Neural progenitor cell (in vitro differentiated cells): ENCODE measurements around the gene ANGPTL2. TPM values are rescaled to one million over a fixed set of nuclear protein-coding genes. Genes with fewer than 3 reads are reported as not detected.

Experiments
- DNase-seq: peaks from one replicate; pipeline ENCODE4 v3.0.0-alpha.2; 2016; ENCODE audit warnings: low spot score
- H2AFZ ChIP-seq: fragments of 200-600 bp; sonication (generic); replicated peaks from 2 replicates; pipeline ENCODE4 v1.6.1; 2016; ENCODE audit warnings: antibody characterized with exemption
- H3F3A ChIP-seq: fragments of 200-600 bp; sonication (generic); 2 replicates; pipeline ENCODE4 v1.6.1; 2016; ENCODE audit warnings: antibody characterized with exemption, low read depth
- H3K27ac ChIP-seq: fragments of 200-600 bp; sonication (generic); 2 replicates; pipeline ENCODE4 v1.5.1; 2016; ENCODE audit warnings: mild to moderate bottlenecking
- H3K27me3 ChIP-seq: fragments of 200-600 bp; sonication (generic); 2 replicates; pipeline ENCODE4 v1.6.1; 2016; ENCODE audit warnings: mild to moderate bottlenecking, moderate library complexity
- H3K36me3 ChIP-seq: fragments of 200-600 bp; sonication (generic); 2 replicates; pipeline ENCODE4 v1.5.1; 2016
- H3K4me1 ChIP-seq: fragments of 200-600 bp; sonication (generic); 2 replicates; pipeline ENCODE4 v1.6.1; 2016; ENCODE audit warnings: mixed run types
- H3K4me2 ChIP-seq: fragments of 200-600 bp; sonication (generic); 2 replicates; pipeline ENCODE4 v1.6.1; 2016
- H3K4me3 ChIP-seq: fragments of 200-600 bp; sonication (generic); 2 replicates; pipeline ENCODE4 v1.5.1; 2016
- H3K79me2 ChIP-seq: fragments of 200-600 bp; sonication (generic); 2 replicates; pipeline ENCODE4 v1.6.1; 2016; ENCODE audit warnings: low read depth
- H3K9ac ChIP-seq: fragments of 200-600 bp; sonication (generic); 2 replicates; pipeline ENCODE4 v1.6.1; 2016
- H3K9me3 ChIP-seq: fragments of 200-600 bp; sonication (generic); 2 replicates; pipeline ENCODE4 v1.5.1; 2016; ENCODE audit warnings: low read depth
- H4K20me1 ChIP-seq: fragments of 200-600 bp; sonication (generic); 2 replicates; pipeline ENCODE4 v1.6.1; 2016; ENCODE audit warnings: low read depth
- H3K27ac Mint-ChIP-seq: 3 replicates; pipeline ENCODE4 v1.8.0; 2021; ENCODE audit warnings: mixed read lengths
- H3K27me3 Mint-ChIP-seq: 2 replicates; pipeline ENCODE4 v1.8.0; 2022; ENCODE audit warnings: low read depth, mild to moderate bottlenecking, inconsistent platforms, moderate library complexity, mixed read lengths; ENCODE audit not compliant: insufficient read depth
- H3K36me3 Mint-ChIP-seq: 3 replicates; pipeline ENCODE4 v1.8.0; 2021; ENCODE audit warnings: mixed read lengths
- H3K4me1 Mint-ChIP-seq: 3 replicates; pipeline ENCODE4 v1.8.0; 2021; ENCODE audit warnings: mixed read lengths
- H3K4me3 Mint-ChIP-seq: 3 replicates; pipeline ENCODE4 v1.8.0; 2021; ENCODE audit warnings: mild to moderate bottlenecking, moderate library complexity, mixed read lengths
- H3K9me3 Mint-ChIP-seq: 3 replicates; pipeline ENCODE4 v1.8.0; 2020; ENCODE audit warnings: mixed read lengths
- EZH2 ChIP-seq: fragments of 200-600 bp; sonication (generic); IDR thresholded peaks from 2 replicates; pipeline ENCODE4 v1.6.1; 2017; ENCODE audit warnings: antibody characterized with exemption, mild to moderate bottlenecking, moderate library complexity
- EZH2phosphoT487 ChIP-seq: fragments of 200-600 bp; sonication (generic); IDR thresholded peaks from 2 replicates; pipeline ENCODE4 v1.6.1; 2017; ENCODE audit warnings: antibody characterized with exemption
- total RNA-seq: library from RNA; depleted of rRNA; stranded (reverse); fragments of >200 nt; gene quantifications from 2 replicates; pipeline ENCODE4 v1.2.3, GENCODE V29; 2015; ENCODE audit warnings: low replicate concordance
- TF ChIP-seq, protein P1 (sequence below): fragments of 200-600 bp; sonication (generic); IDR thresholded peaks from 2 replicates; pipeline ENCODE4 v1.5.1; 2017; ENCODE audit warnings: antibody characterized with exemption, mild to moderate bottlenecking

Gene ANGPTL2
- total RNA-seq, 1 donor from 2014 or later: 7.6 TPM

- no peaks in the 10 kb centered on the region for H3K9me3 Mint-ChIP-seq
- TF ChIP-seq, protein P1, sequence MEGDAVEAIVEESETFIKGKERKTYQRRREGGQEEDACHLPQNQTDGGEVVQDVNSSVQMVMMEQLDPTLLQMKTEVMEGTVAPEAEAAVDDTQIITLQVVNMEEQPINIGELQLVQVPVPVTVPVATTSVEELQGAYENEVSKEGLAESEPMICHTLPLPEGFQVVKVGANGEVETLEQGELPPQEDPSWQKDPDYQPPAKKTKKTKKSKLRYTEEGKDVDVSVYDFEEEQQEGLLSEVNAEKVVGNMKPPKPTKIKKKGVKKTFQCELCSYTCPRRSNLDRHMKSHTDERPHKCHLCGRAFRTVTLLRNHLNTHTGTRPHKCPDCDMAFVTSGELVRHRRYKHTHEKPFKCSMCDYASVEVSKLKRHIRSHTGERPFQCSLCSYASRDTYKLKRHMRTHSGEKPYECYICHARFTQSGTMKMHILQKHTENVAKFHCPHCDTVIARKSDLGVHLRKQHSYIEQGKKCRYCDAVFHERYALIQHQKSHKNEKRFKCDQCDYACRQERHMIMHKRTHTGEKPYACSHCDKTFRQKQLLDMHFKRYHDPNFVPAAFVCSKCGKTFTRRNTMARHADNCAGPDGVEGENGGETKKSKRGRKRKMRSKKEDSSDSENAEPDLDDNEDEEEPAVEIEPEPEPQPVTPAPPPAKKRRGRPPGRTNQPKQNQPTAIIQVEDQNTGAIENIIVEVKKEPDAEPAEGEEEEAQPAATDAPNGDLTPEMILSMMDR: no peak
- no peak for TF ChIP-seq EZH2phosphoT487
- no peak for TF ChIP-seq EZH2
- H3K36me3 Mint-ChIP-seq: peaks cover 4% of the 10 kb centered on the region
- H3K27ac ChIP-seq: no peak overlapping the region
- no peak overlapping the region for H3K4me3 Mint-ChIP-seq
- H3F3A ChIP-seq: peaks cover 21% of the 10 kb centered on the region
- no peaks in the 10 kb centered on the region for H3K9me3 ChIP-seq
- H3K4me2 ChIP-seq: no peak overlapping the region
- no peak overlapping the region for H3K27ac Mint-ChIP-seq
- H3K4me3 ChIP-seq: no peak overlapping the region
- peaks cover 39% of the 10 kb centered on the region for H3K4me1 Mint-ChIP-seq
- H3K4me1 ChIP-seq: peaks cover 19% of the 10 kb centered on the region
- H3K79me2 ChIP-seq: peaks cover 28% of the 10 kb centered on the region
- no peak overlapping the region for H3K9ac ChIP-seq
- no peaks in the 10 kb centered on the region for H3K36me3 ChIP-seq
- peaks cover 26% of the 10 kb centered on the region for H4K20me1 ChIP-seq
- H2AFZ ChIP-seq: no peak overlapping the region
- peaks cover 2% of the 10 kb centered on the region for H3K27me3 Mint-ChIP-seq
- no peaks in the 10 kb centered on the region for H3K27me3 ChIP-seq
- DNase-seq: no peak
Observed at GRCh38 chr9:127117801-127118200, 4.6 kb downstream of the ANGPTL2 start.

- Histone ChIP-seq H3K36me3 (no peaks in the 10 kb centered on the region), H3K9me3 (no peaks in the 10 kb centered on the region), H3K9ac (no peak overlapping the region), H3K4me3 (no peak overlapping the region), H3K27ac (no peak overlapping the region), H3K4me2 (no peak overlapping the region), H4K20me1 (peaks cover 26% of the 10 kb centered on the region), H2AFZ (no peak overlapping the region), H3K27me3 (no peaks in the 10 kb centered on the region), H3K4me1 (peaks cover 25% of the 10 kb centered on the region), H3K79me2 (peaks cover 28% of the 10 kb centered on the region), H3F3A (peaks cover 16% of the 10 kb centered on the region)
- no peak for TF ChIP-seq EZH2phosphoT487
- TF ChIP-seq, protein P1: no peak
- TF ChIP-seq EZH2: no peak
- Mint-ChIP-seq H3K36me3 (peaks cover 4% of the 10 kb centered on the region), H3K27me3 (peaks cover 2% of the 10 kb centered on the region), H3K4me3 (no peak overlapping the region), H3K4me1 (peaks cover 36% of the 10 kb centered on the region), H3K27ac (peak overlapping the region; percentile 85), H3K9me3 (no peaks in the 10 kb centered on the region)
- DNase-seq: no peak
Observed at GRCh38 chr9:127116957-127117356, 5.5 kb downstream of the ANGPTL2 start.

DNA sequence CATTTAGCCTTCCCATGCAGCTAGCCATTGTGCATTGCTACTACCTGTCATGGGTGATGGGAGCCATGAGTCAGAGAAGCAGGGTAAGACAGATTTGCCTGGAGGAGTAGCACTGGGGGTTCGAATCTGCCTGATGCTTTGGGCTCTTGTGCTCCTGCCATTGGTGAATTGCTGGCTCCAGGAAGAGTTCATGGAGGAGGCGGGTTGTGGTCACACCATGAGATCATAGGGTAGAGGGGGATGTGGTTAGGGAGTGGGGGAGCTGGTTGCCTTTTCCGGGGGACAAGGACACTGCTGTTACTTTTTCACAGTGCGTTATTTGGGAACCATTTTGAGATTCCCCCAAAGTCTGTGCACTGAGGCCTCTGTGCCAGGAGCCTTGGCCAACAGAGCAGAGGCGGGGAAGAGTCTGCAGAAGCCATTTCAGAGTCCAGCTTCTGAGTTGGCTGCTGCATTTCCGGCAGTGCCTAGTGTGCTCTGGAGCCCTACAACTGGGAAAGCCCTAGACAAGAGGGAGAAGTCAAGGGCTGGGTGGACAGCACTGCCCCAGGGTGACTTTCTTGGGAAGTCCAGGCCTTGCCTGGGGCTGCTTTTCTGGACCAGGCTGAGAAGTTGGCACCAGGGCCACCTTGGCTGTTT is 6.2 kb downstream of the ANGPTL2 start:
- H3K9me3 ChIP-seq: no peaks in the 10 kb centered on the region

More for the DNA sequence above, 6.2 kb downstream of the ANGPTL2 start:
- Histone ChIP-seq H3F3A (peaks cover 14% of the 10 kb centered on the region), H3K4me1 (peaks cover 25% of the 10 kb centered on the region), H3K36me3 (no peaks in the 10 kb centered on the region), H3K9ac (no peak overlapping the region), H3K79me2 (peaks cover 24% of the 10 kb centered on the region), H4K20me1 (peaks cover 24% of the 10 kb centered on the region), H3K27ac (no peak overlapping the region), H3K27me3 (no peaks in the 10 kb centered on the region), H2AFZ (no peak overlapping the region), H3K4me2 (no peak overlapping the region), H3K4me3 (no peak overlapping the region)
- no peaks in the 10 kb centered on the region for H3K27me3 Mint-ChIP-seq
- H3K4me1 Mint-ChIP-seq: peaks cover 28% of the 10 kb centered on the region
- DNase-seq: no peak
- H3K9me3 Mint-ChIP-seq: no peaks in the 10 kb centered on the region
- H3K4me3 Mint-ChIP-seq: no peak overlapping the region
- H3K27ac Mint-ChIP-seq: no peak overlapping the region
- TF ChIP-seq, protein P1: no peak
- TF ChIP-seq EZH2 (no peak), EZH2phosphoT487 (no peak)
- H3K36me3 Mint-ChIP-seq: peaks cover 4% of the 10 kb centered on the region
